ENCODE measurements around the gene POMT1.
"Not testable (repeated sequence)": the region's sequence is repeated elsewhere in the genome, so short reads cannot be mapped to it uniquely, and the experiment has no call there.

Gene POMT1

DNA sequence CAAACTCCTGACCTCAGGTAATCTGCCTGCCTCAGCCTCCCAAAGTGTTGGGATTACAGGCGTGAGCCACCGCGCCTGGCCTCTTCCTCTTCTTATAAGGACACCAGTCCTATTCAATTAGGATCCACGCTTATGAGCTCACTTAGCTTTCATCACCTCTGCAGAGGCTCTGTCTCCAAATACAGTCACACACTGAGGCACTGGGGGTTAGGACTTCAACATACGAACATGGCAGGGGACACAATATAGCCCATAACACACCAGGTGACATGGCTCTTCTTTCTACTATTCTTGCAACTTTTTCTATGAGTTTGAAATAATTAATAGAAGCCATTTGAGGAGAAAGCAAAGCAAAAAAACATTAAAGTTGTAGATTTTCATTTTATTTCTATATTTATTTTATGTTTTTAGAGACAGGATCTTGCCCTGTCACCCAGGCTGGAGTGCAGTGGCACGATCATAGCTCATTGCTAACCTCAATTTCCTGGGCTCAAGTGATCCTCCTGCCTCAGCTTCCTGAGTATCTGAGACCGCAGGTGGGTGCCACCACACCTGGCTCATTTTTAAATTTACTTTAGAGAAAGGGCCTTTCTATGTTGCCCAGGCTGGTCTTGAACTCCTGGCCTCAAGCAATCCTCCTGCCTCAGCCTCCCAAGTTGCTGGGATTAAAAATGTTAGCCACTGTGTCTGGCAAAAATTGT, 36.7 kb downstream of the POMT1 start:
- TF ChIP-seq, protein P1, sequence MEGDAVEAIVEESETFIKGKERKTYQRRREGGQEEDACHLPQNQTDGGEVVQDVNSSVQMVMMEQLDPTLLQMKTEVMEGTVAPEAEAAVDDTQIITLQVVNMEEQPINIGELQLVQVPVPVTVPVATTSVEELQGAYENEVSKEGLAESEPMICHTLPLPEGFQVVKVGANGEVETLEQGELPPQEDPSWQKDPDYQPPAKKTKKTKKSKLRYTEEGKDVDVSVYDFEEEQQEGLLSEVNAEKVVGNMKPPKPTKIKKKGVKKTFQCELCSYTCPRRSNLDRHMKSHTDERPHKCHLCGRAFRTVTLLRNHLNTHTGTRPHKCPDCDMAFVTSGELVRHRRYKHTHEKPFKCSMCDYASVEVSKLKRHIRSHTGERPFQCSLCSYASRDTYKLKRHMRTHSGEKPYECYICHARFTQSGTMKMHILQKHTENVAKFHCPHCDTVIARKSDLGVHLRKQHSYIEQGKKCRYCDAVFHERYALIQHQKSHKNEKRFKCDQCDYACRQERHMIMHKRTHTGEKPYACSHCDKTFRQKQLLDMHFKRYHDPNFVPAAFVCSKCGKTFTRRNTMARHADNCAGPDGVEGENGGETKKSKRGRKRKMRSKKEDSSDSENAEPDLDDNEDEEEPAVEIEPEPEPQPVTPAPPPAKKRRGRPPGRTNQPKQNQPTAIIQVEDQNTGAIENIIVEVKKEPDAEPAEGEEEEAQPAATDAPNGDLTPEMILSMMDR (IDR thresholded peaks at IDR 0.05; ENCODE audit: control insufficient read depth, insufficient read depth, low read depth, low read length, missing control alignments) = no peak
- H3K4me3 ChIP-seq (ENCODE audit: control insufficient read depth, low read depth, low read length) = no peak overlapping the region
- no peak for DNase-seq (ENCODE audit: low read depth)

DNA sequence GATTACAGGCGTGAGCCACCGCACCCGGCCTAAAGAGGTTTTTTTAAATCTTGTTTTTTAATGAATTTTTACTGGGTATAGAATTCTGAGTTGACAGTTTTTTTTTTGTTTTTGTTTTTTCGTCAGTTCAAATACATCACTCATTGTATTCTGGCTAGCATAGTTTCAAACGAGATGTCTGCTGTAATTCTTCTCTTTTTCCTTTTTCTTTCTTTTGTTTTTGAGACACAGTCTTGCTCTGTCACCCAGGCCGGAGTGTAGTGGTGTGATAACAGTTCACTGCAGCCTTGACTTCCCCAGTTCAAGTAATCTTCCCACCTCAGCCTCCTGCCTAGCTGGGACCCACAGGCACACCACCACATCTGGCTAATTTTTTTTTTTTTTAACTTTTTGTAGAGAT, 40.4 kb downstream of the POMT1 start:
- no peak for DNase-seq (ENCODE audit: low read depth)
- H3K4me3 ChIP-seq (ENCODE audit: control insufficient read depth, low read depth, low read length) = no peak overlapping the region
- TF ChIP-seq, protein P1 (IDR thresholded peaks at IDR 0.05; ENCODE audit: control insufficient read depth, insufficient read depth, low read depth, low read length, missing control alignments) = no peak

- no peak for DNase-seq (ENCODE audit: low read depth)
- no peak within 1 kb of the TSS for H3K4me3 ChIP-seq (ENCODE audit: control insufficient read depth, low read depth, low read length)
- TF ChIP-seq, protein P1 (IDR thresholded peaks at IDR 0.05; ENCODE audit: control insufficient read depth, insufficient read depth, low read depth, low read length, missing control alignments) = no peak
Observed at GRCh38 chr9:131545003-131545785, 42.5 kb downstream of the POMT1 start, which contains the start of gene PRRT1B. PRRT1B (plus strand) TSS chr9:131545523; CDS start chr9:131545616, 93 bp downstream.

- TF ChIP-seq, protein P1 (IDR thresholded peaks at IDR 0.05; ENCODE audit: control insufficient read depth, insufficient read depth, low read depth, low read length, missing control alignments) = no peak
- no peak overlapping the region for H3K4me3 ChIP-seq (ENCODE audit: control insufficient read depth, low read depth, low read length)
- DNase-seq (ENCODE audit: low read depth) = no peak
Observed at GRCh38 chr9:131545786-131546335, 43.1 kb downstream of the POMT1 start.

GRCh38 chr9:131546336-131547084, 43.8 kb downstream of the POMT1 start:
- DNase-seq (ENCODE audit: low read depth) = no peak
- TF ChIP-seq, protein P1 (IDR thresholded peaks at IDR 0.05; ENCODE audit: control insufficient read depth, insufficient read depth, low read depth, low read length, missing control alignments) = no peak
- H3K4me3 ChIP-seq (ENCODE audit: control insufficient read depth, low read depth, low read length) = peak overlapping the region; percentile 1; the same call in 1 of the 2 replicates

GRCh38 chr9:131549186-131549585, 46.5 kb downstream of the POMT1 start:
- not testable (repeated sequence) for DNase-seq (ENCODE audit: low read depth); H3K4me3 ChIP-seq (ENCODE audit: control insufficient read depth, low read depth, low read length)

DNA sequence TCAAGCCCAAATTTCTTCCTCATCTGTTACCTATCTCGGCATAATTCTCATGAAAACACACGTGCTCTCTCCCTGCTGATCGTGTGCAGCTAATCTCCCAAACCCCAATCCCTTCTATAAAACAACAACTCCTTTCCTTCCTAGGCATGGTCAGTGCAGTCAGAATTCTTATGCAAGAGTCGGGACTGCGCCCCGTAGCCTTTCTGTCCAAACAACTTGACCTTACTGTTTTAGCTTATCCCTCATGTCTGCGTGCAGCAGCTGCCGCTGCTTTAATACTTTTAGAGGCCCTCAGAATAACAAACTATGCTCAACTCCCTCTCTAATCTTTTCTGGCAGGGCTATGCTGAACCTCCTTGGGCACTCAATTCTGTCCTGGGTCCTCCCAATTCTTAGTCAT, 47.7 kb downstream of the POMT1 start:
- not testable (repeated sequence) for DNase-seq (ENCODE audit: low read depth)

More for the DNA sequence above, 47.7 kb downstream of the POMT1 start:
- H3K4me3 ChIP-seq (ENCODE audit: control insufficient read depth, low read depth, low read length) = not testable (repeated sequence)
